ENCODE results near the gene LINC00305.

LINC00305 gene

GRCh38 chr18:64116571-64117175 lies 32.2 kb downstream of the LINC00305 start:
- no peak for DNase-seq (ENCODE audit: low read depth in 2 of 2, low spot score in 1 of 2)

- DNase-seq (ENCODE audit: low read depth in 2 of 2, low spot score in 1 of 2): no peak
Observed at GRCh38 chr18:64115881-64116280, 33.0 kb downstream of the LINC00305 start.

GRCh38 chr18:64111950-64112349 lies 36.9 kb downstream of the LINC00305 start:
- DNase-seq (ENCODE audit: low read depth in 2 of 2, low spot score in 1 of 2): no peak

- DNase-seq (ENCODE audit: low read depth in 2 of 2, low spot score in 1 of 2): no peak
Observed at GRCh38 chr18:64110692-64111480, 38.0 kb downstream of the LINC00305 start.

- DNase-seq (ENCODE audit: low read depth in 2 of 2, low spot score in 1 of 2): no peak
Observed at GRCh38 chr18:64103986-64104385, 44.9 kb downstream of the LINC00305 start.

- no peak for DNase-seq (ENCODE audit: low read depth in 2 of 2, low spot score in 1 of 2)
Observed at GRCh38 chr18:64100116-64100922, 48.6 kb downstream of the LINC00305 start.

GRCh38 chr18:64099244-64099643 lies 49.6 kb downstream of the LINC00305 start:
- DNase-seq (ENCODE audit: low read depth in 2 of 2, low spot score in 1 of 2): no peak

- DNase-seq (ENCODE audit: low read depth in 2 of 2, low spot score in 1 of 2): no peak
Observed at GRCh38 chr18:64097497-64097896, 51.4 kb downstream of the LINC00305 start.

- DNase-seq (ENCODE audit: low read depth in 2 of 2, low spot score in 1 of 2): no peak
Observed at GRCh38 chr18:64095056-64095455, 53.8 kb downstream of the LINC00305 start.

- no peak for DNase-seq (ENCODE audit: low read depth in 2 of 2, low spot score in 1 of 2)
Observed at GRCh38 chr18:64094210-64094609, 54.7 kb downstream of the LINC00305 start.

- no peak for DNase-seq (ENCODE audit: low read depth in 2 of 2, low spot score in 1 of 2)
Observed at GRCh38 chr18:64091526-64091925, 57.4 kb downstream of the LINC00305 start.

- DNase-seq (ENCODE audit: low read depth in 2 of 2, low spot score in 1 of 2): no peak
Observed at GRCh38 chr18:64090876-64091275, 58.0 kb downstream of the LINC00305 start.

- no peak for DNase-seq (ENCODE audit: low read depth in 2 of 2, low spot score in 1 of 2)
Observed at GRCh38 chr18:64083916-64084315, 65.0 kb downstream of the LINC00305 start.

GRCh38 chr18:64082513-64082912 lies 66.4 kb downstream of the LINC00305 start:
- no peak for DNase-seq (ENCODE audit: low read depth in 2 of 2, low spot score in 1 of 2)

- no peak for DNase-seq (ENCODE audit: low read depth in 2 of 2, low spot score in 1 of 2)
Observed at GRCh38 chr18:64082054-64082453, 66.8 kb downstream of the LINC00305 start.

GRCh38 chr18:64073971-64074370 lies 74.9 kb downstream of the LINC00305 start:
- DNase-seq (ENCODE audit: low read depth in 2 of 2, low spot score in 1 of 2): no peak

- DNase-seq (ENCODE audit: low read depth in 2 of 2, low spot score in 1 of 2): no peak
Observed at GRCh38 chr18:64055019-64055418, 93.9 kb downstream of the LINC00305 start.

- no peak for DNase-seq (ENCODE audit: low read depth in 2 of 2, low spot score in 1 of 2)
Observed at GRCh38 chr18:64053246-64053645, 95.6 kb downstream of the LINC00305 start.

- no peak for DNase-seq (ENCODE audit: low read depth in 2 of 2, low spot score in 1 of 2)
Observed at GRCh38 chr18:64052772-64053171, 96.1 kb downstream of the LINC00305 start.

- DNase-seq (ENCODE audit: low read depth in 2 of 2, low spot score in 1 of 2): no peak
Observed at GRCh38 chr18:64044616-64045015, 104.3 kb downstream of the LINC00305 start.

GRCh38 chr18:64042728-64043358 lies 106.0 kb downstream of the LINC00305 start:
- no peak for DNase-seq (ENCODE audit: low read depth in 2 of 2, low spot score in 1 of 2)

Measured in stimulated activated CD8-positive, alpha-beta memory T cell treated with anti-CD3 and anti-CD28 coated beads, Interleukin-4, amount 100 ng/mL, for 1 hour (primary cell).